Activated B cell treated with CpG ODN at 0.5 μM for 24 hours (primary cell): ENCODE results near the gene S100A9. TPM values are rescaled to one million over a fixed set of nuclear protein-coding genes. Genes with fewer than 3 reads are reported as not detected.
"Not testable (repeated sequence)": the region's sequence is repeated elsewhere in the genome, so short reads cannot be mapped to it uniquely, and the experiment has no call there.

Experiments
- ATAC-seq: fragments of 200-7000 bp; cut with Tn5 transposase; one replicate; pipeline ENCODE4 v1.10.0; 2021; ENCODE audit warnings: low read depth, mild to moderate bottlenecking, moderate library complexity
- CTCF ChIA-PET: fragments of 350-600 bp; sonication (Branson Sonifier 250); formaldehyde crosslinking; loops from one replicate; lab custom pipeline; 2021; ENCODE audit warnings: antibody characterized with exemption; lab: Charles Lee
- POLR2A ChIA-PET: fragments of 350-600 bp; sonication (Branson Sonifier 250); formaldehyde crosslinking; loops from one replicate; lab custom pipeline; 2021; ENCODE audit warnings: antibody characterized with exemption; lab: Charles Lee
- DNase-seq: peaks from one replicate; pipeline ENCODE4 v3.0.0; 2022
- H3K27ac Mint-ChIP-seq: one replicate; pipeline ENCODE4 v1.8.0; 2020; ENCODE audit warnings: mixed read lengths
- H3K27me3 Mint-ChIP-seq: one replicate; pipeline ENCODE4 v1.8.0; 2021; ENCODE audit warnings: mixed read lengths
- H3K36me3 Mint-ChIP-seq: one replicate; pipeline ENCODE4 v1.8.0; 2021; ENCODE audit warnings: low read depth, mixed read lengths
- H3K4me1 Mint-ChIP-seq: one replicate; pipeline ENCODE4 v1.8.0; 2021; ENCODE audit warnings: mixed read lengths
- H3K4me3 Mint-ChIP-seq: one replicate; pipeline ENCODE4 v1.8.0; 2020; ENCODE audit warnings: mild to moderate bottlenecking, mixed read lengths
- H3K9me3 Mint-ChIP-seq: one replicate; pipeline ENCODE4 v1.8.0; 2020; ENCODE audit warnings: mixed read lengths
- intact Hi-C: fragments of 100-400 bp; cut with micrococcal nuclease; formaldehyde crosslinking; loops from one replicate; pipeline ENCODE4 v1.15.1; 2024
- total RNA-seq: library from RNA; stranded (reverse); gene quantifications from 2 replicates; pipeline ENCODE4 v1.2.3, GENCODE V29; 2022
- TF ChIP-seq, protein P1 (sequence below): fragments of 200-600 bp; IDR thresholded peaks from one replicate; pipeline ENCODE4 v1.8.0; 2022; ENCODE audit warnings: antibody characterized with exemption, mild to moderate bottlenecking

The S100A9 gene
- total RNA-seq, 1 donor from 2014 or later, result 4.0 TPM

DNA sequence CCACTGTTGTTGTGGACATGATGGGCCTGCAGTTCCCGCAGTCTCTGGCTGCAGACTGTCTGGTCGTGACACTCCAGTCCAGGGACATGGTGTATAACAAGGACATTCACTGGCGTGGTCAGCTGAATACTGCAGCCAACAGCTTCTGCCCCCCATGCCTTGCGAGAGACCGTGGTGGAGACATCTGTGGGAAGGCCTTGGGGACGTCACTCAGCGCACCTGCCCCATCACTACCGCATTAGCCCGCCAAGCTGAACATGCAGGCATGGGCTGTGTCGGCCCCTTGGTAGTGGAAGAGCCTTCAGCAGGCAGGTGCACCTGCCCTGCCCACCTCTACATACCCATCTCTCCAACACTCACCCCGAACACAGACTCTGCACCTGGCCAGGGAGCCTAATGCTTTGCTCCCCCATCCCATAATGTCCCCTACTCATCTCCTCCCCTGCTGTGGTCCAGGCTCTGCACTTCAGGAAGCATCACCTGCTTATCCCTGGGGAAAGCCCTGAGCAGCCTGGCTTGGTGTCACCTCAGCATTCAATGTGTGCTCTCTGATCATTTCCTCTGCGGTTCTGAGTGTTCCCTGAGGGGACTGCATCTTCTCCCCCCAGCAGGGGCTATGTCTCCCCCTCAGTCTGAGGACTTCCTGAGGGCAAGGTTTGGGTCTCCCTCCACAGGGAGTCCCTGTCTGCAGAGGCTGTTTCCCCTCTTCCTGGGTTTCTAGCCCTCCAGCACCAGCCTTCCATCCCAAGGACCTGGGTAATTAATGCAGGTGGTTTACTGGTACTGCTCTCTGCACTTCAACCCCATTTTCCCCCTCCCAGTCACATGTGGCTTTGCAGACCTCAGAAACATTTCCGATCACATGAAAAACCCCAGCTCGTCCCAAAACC, 12.2 kb upstream of the S100A9 start:
- Mint-ChIP-seq H3K36me3 (no peaks in the 10 kb centered on the region), H3K27ac (no peak overlapping the region), H3K4me1 (peaks cover 21% of the 10 kb centered on the region), H3K4me3 (peak overlapping the region; percentile 8), H3K27me3 (peaks cover 51% of the 10 kb centered on the region), H3K9me3 (no peaks in the 10 kb centered on the region)
- intact Hi-C loops, result no loop called here
- TF ChIP-seq, protein P1, sequence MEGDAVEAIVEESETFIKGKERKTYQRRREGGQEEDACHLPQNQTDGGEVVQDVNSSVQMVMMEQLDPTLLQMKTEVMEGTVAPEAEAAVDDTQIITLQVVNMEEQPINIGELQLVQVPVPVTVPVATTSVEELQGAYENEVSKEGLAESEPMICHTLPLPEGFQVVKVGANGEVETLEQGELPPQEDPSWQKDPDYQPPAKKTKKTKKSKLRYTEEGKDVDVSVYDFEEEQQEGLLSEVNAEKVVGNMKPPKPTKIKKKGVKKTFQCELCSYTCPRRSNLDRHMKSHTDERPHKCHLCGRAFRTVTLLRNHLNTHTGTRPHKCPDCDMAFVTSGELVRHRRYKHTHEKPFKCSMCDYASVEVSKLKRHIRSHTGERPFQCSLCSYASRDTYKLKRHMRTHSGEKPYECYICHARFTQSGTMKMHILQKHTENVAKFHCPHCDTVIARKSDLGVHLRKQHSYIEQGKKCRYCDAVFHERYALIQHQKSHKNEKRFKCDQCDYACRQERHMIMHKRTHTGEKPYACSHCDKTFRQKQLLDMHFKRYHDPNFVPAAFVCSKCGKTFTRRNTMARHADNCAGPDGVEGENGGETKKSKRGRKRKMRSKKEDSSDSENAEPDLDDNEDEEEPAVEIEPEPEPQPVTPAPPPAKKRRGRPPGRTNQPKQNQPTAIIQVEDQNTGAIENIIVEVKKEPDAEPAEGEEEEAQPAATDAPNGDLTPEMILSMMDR, result no peak
- DNase-seq (no peak), ATAC-seq (no peak)
- ChIA-PET CTCF (interaction anchor here (1.6 kb wide), 1 partner anchor 10 kb away, joined by 4 read pairs; no protein-coding TSS in a partner anchor), POLR2A (no interaction called here)

GRCh38 chr1:153346077-153346723, 11.5 kb upstream of the S100A9 start:
- ChIA-PET CTCF (interaction anchor here (1.6 kb wide), 1 partner anchor 9 kb away, joined by 4 read pairs; no protein-coding TSS in a partner anchor), POLR2A (no interaction called here)
- ATAC-seq (no peak), DNase-seq (no peak)
- Mint-ChIP-seq H3K4me1 (peaks cover 21% of the 10 kb centered on the region), H3K9me3 (no peaks in the 10 kb centered on the region), H3K27ac (no peak overlapping the region), H3K36me3 (no peaks in the 10 kb centered on the region), H3K27me3 (peaks cover 47% of the 10 kb centered on the region), H3K4me3 (peak overlapping the region; percentile 8)
- TF ChIP-seq, protein P1, result no peak
- intact Hi-C loops, result no loop called here

GRCh38 chr1:153347049-153347448, 10.6 kb upstream of the S100A9 start:
- intact Hi-C loops, CTCF ChIA-PET, POLR2A ChIA-PET, ATAC-seq, H3K4me3 Mint-ChIP-seq, DNase-seq, H3K9me3 Mint-ChIP-seq, H3K36me3 Mint-ChIP-seq, H3K27ac Mint-ChIP-seq: not testable (repeated sequence)
- Mint-ChIP-seq H3K27me3 (peaks cover 47% of the 10 kb centered on the region), H3K4me1 (peaks cover 21% of the 10 kb centered on the region)

- TF ChIP-seq, protein P1, result no peak
- no peak overlapping the region for H3K4me3 Mint-ChIP-seq
- ChIA-PET POLR2A (no interaction called here), CTCF (interaction anchor here (1.0 kb wide), 1 partner anchor 147 kb away, joined by 3 read pairs; no protein-coding TSS in a partner anchor)
- peaks cover 21% of the 10 kb centered on the region for H3K4me1 Mint-ChIP-seq
- intact Hi-C loops, result no loop called here
- no peak for DNase-seq
- no peak for ATAC-seq
- H3K36me3 Mint-ChIP-seq, result no peaks in the 10 kb centered on the region
- H3K27me3 Mint-ChIP-seq, result peaks cover 40% of the 10 kb centered on the region
- no peaks in the 10 kb centered on the region for H3K9me3 Mint-ChIP-seq
- H3K27ac Mint-ChIP-seq, result no peak overlapping the region
These were observed 9.8 kb upstream of the S100A9 start for GRCh38 chr1:153347856-153348255.

DNA sequence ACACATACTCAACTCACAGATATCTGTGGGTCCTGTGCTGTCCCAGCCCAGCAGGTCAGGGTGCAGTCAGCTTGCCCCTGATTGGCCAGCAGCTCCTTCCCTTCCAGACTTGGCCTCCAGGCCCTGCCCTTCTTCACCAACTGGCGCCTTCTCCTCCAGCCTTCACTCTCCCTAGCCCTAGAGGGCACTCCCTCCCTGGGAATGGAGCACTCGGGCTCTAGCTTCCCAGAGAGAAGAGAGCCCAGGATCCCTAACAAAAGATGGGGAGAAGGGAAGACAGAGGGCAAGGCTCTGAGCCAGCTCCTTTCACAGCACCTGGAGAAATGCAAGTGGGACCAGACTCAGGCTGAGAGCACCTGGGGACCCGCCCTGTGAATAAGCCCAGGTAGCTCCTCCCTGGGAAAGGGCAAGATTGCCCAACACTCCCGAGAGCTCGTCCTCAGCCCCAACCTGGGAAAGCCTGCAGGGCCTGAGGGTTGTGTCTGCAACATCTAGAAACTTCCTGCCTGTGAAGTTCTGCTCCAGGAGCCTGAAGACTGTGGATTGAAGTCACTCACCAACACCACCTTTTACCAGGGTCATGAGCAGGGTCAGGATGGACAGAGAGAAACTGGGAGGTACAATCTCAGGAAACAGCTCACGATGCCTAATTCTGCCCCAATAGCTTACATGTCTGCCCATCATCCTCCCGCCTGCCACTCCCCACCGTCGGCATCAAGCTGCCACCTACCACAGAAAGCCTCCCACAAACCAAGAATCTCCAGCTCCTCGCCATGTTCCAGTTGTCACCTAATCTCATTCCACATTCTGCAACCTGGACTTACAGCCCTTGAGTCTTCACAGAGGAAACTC, 8.9 kb upstream of the S100A9 start, which contains the start of gene PGLYRP4:
PGLYRP4 (minus strand) TSS at position 331 of the 852 bp plus-strand sequence. CDS start 909 bp downstream, outside the sequence.
- Mint-ChIP-seq H3K4me3 (no peak within 1 kb of the TSS), H3K4me1 (peaks cover 21% of the 10 kb centered on the region), H3K36me3 (no peaks in the 10 kb centered on the region), H3K9me3 (no peaks in the 10 kb centered on the region), H3K27me3 (peaks cover 38% of the 10 kb centered on the region), H3K27ac (no peak within 1 kb of the TSS)
- ChIA-PET CTCF (interaction anchor here (1.0 kb wide), 1 partner anchor 147 kb away, joined by 3 read pairs; no protein-coding TSS in a partner anchor), POLR2A (no interaction called here)
- DNase-seq, result no peak
- ATAC-seq, result no peak
- TF ChIP-seq, protein P1, result no peak
- intact Hi-C loops, result no loop called here
